AG09309 (cell line): ENCODE data around the gene DPPA5.

ENCODE experiments used
- DNase-seq: peaks from one replicate; pipeline ENCODE4 v3.0.0-alpha.2; 2010; ENCODE audit warnings: low read depth
- H3K4me3 ChIP-seq: 2 replicates; pipeline ENCODE4 v1.5.1; 2011; ENCODE audit warnings: mild to moderate bottlenecking, low read depth, low read length, moderate library complexity; ENCODE audit not compliant: control insufficient read depth
- CTCF ChIP-seq: IDR thresholded peaks from 2 replicates; pipeline ENCODE4 v1.5.1; 2011; ENCODE audit warnings: mild to moderate bottlenecking, low read depth, low read length, inconsistent platforms; ENCODE audit not compliant: insufficient read depth, control insufficient read depth; ENCODE audit errors: missing control alignments

Gene DPPA5

GRCh38 chr6:73375216-73375615 is 21.1 kb upstream of the DPPA5 start:
- no peak overlapping the region for H3K4me3 ChIP-seq
- no peak for DNase-seq
- no peak for TF ChIP-seq CTCF

GRCh38 chr6:73372516-73372915 is 18.4 kb upstream of the DPPA5 start:
- TF ChIP-seq CTCF = no peak
- DNase-seq = no peak

GRCh38 chr6:73371984-73372383 is 17.9 kb upstream of the DPPA5 start:
- no peak for DNase-seq
- H3K4me3 ChIP-seq = no peak overlapping the region
- no peak for TF ChIP-seq CTCF

More at GRCh38 chr6:73372516-73372915, 18.4 kb upstream of the DPPA5 start:
- H3K4me3 ChIP-seq = no peak overlapping the region

GRCh38 chr6:73369563-73369962 is 15.5 kb upstream of the DPPA5 start, which contains the start of gene OOEP:
OOEP (minus strand) TSS chr6:73369897; CDS start chr6:73369792, 105 bp downstream.
- DNase-seq = no peak
- TF ChIP-seq CTCF = no peak
- no peak within 1 kb of the TSS for H3K4me3 ChIP-seq

GRCh38 chr6:73369157-73369556 is 15.1 kb upstream of the DPPA5 start:
- no peak for TF ChIP-seq CTCF
- no peak for DNase-seq
- no peak overlapping the region for H3K4me3 ChIP-seq

- H3K4me3 ChIP-seq = no peak overlapping the region
- no peak for DNase-seq
- TF ChIP-seq CTCF = no peak
Measured at GRCh38 chr6:73368675-73369074, 14.6 kb upstream of the DPPA5 start.
